Measurements from ENCODE around the gene KCTD2. TPM values are rescaled to one million over a fixed set of nuclear protein-coding genes. Genes with fewer than 3 reads are reported as not detected.

The KCTD2 gene
- total and polyA plus RNA-seq, 9 of the 15 experiments (the other 6 are each of a cell fraction or from before 2014, with no cell fraction given): 1.7 to 32.9 (median 15.8) TPM

DNA sequence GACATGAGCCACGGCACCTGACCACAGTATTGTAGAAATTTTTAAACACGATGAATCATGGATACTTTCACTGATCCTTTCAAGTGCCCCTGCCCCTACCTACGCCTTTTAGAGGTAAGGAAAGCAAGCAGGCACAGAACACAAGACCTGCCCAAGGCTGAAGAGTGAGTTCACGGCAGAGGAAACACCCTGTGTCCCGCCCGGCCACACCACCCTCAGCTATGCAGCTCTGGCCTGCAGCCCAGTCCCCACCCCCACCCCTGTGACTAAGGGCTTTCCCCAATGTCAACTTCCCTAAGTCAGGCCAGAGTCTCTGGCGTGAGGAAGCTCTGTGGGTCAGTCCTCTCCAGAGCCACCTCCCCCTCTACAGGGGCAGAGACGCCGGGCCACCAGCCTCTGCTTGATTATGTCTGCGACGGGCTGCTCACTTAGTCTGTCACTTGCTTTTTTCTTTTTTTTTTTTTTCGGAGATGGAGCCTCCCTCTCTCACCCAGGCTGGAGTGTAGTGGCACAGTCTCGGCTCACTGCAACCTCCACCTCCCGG is 49.1 kb downstream of the KCTD2 start (continued):
- TF ChIP-seq, protein P1, sequence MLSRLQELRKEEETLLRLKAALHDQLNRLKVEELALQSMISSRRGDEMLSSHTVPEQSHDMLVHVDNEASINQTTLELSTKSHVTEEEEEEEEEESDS (CRISPR knock-in tag; IDR thresholded peaks at IDR 0.05): no peak
- TF ChIP-seq, protein P2, sequence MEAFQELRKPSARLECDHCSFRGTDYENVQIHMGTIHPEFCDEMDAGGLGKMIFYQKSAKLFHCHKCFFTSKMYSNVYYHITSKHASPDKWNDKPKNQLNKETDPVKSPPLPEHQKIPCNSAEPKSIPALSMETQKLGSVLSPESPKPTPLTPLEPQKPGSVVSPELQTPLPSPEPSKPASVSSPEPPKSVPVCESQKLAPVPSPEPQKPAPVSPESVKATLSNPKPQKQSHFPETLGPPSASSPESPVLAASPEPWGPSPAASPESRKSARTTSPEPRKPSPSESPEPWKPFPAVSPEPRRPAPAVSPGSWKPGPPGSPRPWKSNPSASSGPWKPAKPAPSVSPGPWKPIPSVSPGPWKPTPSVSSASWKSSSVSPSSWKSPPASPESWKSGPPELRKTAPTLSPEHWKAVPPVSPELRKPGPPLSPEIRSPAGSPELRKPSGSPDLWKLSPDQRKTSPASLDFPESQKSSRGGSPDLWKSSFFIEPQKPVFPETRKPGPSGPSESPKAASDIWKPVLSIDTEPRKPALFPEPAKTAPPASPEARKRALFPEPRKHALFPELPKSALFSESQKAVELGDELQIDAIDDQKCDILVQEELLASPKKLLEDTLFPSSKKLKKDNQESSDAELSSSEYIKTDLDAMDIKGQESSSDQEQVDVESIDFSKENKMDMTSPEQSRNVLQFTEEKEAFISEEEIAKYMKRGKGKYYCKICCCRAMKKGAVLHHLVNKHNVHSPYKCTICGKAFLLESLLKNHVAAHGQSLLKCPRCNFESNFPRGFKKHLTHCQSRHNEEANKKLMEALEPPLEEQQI (IDR thresholded peaks at IDR 0.05): no peak
- TF ChIP-seq, protein P3, sequence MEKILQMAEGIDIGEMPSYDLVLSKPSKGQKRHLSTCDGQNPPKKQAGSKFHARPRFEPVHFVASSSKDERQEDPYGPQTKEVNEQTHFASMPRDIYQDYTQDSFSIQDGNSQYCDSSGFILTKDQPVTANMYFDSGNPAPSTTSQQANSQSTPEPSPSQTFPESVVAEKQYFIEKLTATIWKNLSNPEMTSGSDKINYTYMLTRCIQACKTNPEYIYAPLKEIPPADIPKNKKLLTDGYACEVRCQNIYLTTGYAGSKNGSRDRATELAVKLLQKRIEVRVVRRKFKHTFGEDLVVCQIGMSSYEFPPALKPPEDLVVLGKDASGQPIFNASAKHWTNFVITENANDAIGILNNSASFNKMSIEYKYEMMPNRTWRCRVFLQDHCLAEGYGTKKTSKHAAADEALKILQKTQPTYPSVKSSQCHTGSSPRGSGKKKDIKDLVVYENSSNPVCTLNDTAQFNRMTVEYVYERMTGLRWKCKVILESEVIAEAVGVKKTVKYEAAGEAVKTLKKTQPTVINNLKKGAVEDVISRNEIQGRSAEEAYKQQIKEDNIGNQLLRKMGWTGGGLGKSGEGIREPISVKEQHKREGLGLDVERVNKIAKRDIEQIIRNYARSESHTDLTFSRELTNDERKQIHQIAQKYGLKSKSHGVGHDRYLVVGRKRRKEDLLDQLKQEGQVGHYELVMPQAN (IDR thresholded peaks at IDR 0.05; ENCODE audit: borderline replicate concordance): no peak
- TF ChIP-seq ZNF408 (CRISPR knock-in tag; IDR thresholded peaks at IDR 0.05; ENCODE audit: low read depth) (no peak), BHLHE40 (IDR thresholded peaks at IDR 0.05; ENCODE audit: low read length) (peak; percentile 63), ARHGAP35 (IDR thresholded peaks at IDR 0.05; ENCODE audit: partially characterized antibody) (no peak), CREBBP (IDR thresholded peaks at IDR 0.05; ENCODE audit: low read depth, low read length) (no peak), KLF16 (IDR thresholded peaks at IDR 0.05) (no peak), NFYB (IDR thresholded peaks at IDR 0.05; ENCODE audit: extremely low read depth, insufficient read length) (no peak), ZNF561 (CRISPR knock-in tag; conservative IDR thresholded peaks at IDR 0.05) (no peak), SETDB1 (IDR thresholded peaks at IDR 0.05; ENCODE audit: low read length) (no peak), HNRNPUL1 (IDR thresholded peaks at IDR 0.05; ENCODE audit: low read length) (no peak)
- TF ChIP-seq, protein P4, sequence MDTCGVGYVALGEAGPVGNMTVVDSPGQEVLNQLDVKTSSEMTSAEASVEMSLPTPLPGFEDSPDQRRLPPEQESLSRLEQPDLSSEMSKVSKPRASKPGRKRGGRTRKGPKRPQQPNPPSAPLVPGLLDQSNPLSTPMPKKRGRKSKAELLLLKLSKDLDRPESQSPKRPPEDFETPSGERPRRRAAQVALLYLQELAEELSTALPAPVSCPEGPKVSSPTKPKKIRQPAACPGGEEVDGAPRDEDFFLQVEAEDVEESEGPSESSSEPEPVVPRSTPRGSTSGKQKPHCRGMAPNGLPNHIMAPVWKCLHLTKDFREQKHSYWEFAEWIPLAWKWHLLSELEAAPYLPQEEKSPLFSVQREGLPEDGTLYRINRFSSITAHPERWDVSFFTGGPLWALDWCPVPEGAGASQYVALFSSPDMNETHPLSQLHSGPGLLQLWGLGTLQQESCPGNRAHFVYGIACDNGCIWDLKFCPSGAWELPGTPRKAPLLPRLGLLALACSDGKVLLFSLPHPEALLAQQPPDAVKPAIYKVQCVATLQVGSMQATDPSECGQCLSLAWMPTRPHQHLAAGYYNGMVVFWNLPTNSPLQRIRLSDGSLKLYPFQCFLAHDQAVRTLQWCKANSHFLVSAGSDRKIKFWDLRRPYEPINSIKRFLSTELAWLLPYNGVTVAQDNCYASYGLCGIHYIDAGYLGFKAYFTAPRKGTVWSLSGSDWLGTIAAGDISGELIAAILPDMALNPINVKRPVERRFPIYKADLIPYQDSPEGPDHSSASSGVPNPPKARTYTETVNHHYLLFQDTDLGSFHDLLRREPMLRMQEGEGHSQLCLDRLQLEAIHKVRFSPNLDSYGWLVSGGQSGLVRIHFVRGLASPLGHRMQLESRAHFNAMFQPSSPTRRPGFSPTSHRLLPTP (IDR thresholded peaks at IDR 0.05; ENCODE audit: borderline replicate concordance, extremely low read depth, insufficient read length): no peak
- TF ChIP-seq, protein P5, sequence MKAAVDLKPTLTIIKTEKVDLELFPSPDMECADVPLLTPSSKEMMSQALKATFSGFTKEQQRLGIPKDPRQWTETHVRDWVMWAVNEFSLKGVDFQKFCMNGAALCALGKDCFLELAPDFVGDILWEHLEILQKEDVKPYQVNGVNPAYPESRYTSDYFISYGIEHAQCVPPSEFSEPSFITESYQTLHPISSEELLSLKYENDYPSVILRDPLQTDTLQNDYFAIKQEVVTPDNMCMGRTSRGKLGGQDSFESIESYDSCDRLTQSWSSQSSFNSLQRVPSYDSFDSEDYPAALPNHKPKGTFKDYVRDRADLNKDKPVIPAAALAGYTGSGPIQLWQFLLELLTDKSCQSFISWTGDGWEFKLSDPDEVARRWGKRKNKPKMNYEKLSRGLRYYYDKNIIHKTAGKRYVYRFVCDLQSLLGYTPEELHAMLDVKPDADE (conservative IDR thresholded peaks at IDR 0.05; ENCODE audit: control insufficient read depth, low read depth, low read length): no peak; the same call in 1 of the 2 replicates
- TF ChIP-seq, protein P6, sequence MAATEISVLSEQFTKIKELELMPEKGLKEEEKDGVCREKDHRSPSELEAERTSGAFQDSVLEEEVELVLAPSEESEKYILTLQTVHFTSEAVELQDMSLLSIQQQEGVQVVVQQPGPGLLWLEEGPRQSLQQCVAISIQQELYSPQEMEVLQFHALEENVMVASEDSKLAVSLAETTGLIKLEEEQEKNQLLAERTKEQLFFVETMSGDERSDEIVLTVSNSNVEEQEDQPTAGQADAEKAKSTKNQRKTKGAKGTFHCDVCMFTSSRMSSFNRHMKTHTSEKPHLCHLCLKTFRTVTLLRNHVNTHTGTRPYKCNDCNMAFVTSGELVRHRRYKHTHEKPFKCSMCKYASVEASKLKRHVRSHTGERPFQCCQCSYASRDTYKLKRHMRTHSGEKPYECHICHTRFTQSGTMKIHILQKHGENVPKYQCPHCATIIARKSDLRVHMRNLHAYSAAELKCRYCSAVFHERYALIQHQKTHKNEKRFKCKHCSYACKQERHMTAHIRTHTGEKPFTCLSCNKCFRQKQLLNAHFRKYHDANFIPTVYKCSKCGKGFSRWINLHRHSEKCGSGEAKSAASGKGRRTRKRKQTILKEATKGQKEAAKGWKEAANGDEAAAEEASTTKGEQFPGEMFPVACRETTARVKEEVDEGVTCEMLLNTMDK (IDR thresholded peaks at IDR 0.05; ENCODE audit: borderline replicate concordance, insufficient read depth, low read depth, low read length, poor library complexity, severe bottlenecking): no peak
